Measurements from ENCODE around the gene SYNGR2. TPM values are rescaled to one million over a fixed set of nuclear protein-coding genes. Genes with fewer than 3 reads are reported as not detected.
"Not testable (repeated sequence)": the region's sequence is repeated elsewhere in the genome, so short reads cannot be mapped to it uniquely, and the experiment has no call there.

Gene SYNGR2
- polyA plus RNA-seq, 1 donor (not counting 4 experiments of a cell fraction or from before 2014, with no cell fraction given), result 103 TPM

DNA sequence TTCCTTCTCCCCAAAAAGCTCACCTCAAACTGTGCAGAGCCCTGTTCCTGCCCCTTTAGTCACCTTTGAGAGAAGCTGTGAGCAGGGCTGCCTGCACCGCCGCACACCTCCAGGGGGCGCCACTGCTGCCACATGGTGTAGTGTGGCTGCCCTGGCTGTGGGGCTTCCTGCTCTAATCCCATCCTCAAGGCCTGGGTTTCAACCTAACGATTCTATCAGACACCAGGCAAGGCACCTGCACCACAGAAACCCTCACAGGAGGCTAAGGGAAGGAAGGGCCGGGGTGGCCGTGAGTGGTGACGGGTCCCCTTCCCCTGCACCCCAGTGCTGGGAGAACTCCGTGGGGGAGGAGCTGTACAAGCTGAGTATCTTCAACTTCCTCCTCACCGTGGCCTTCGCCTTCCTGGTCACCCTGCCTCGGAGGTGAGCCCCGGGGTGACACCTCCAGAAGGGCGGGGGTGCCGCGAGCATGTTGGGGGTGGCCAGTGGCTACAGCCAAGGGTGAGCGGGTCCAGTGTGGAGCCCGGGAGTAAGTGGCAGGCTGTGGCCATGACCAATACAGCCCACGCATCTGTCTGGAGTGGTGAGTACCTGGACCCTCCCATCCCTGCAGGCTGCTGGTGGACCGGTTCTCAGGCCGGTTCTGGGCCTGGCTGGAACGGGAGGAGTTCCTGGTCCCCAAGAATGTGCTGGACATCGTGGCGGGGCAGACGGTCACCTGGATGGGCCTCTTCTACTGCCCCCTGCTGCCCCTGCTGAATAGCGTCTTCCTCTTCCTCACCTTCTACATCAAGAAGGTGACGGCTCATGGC is 30.8 kb upstream of the SYNGR2 start:
- Histone ChIP-seq H3K9ac (ENCODE audit: control insufficient read depth, extremely low read depth, insufficient read depth, low read length) (no peak overlapping the region), H3K4me1 (ENCODE audit: control insufficient read depth, extremely low read depth, insufficient read depth, low read length) (peaks cover 25% of the 10 kb centered on the region), H4K20me1 (ENCODE audit: control insufficient read depth, extremely low read depth, insufficient read depth, low read length) (no peaks in the 10 kb centered on the region), H2AFZ (ENCODE audit: control insufficient read depth, low read length) (no peak overlapping the region), H3K9me3 (ENCODE audit: control insufficient read depth, low read depth, low read length) (no peaks in the 10 kb centered on the region), H3K4me2 (ENCODE audit: control insufficient read depth, extremely low read depth, insufficient read depth, low read depth, low read length) (no peak overlapping the region), H3K9me1 (ENCODE audit: control insufficient read depth, extremely low read depth, insufficient read depth, low read length) (peaks cover 4% of the 10 kb centered on the region), H3K79me2 (ENCODE audit: control insufficient read depth, insufficient read depth, low read length) (no peaks in the 10 kb centered on the region), H3K36me3 (ENCODE audit: control insufficient read depth in 2 of 2, extremely low read depth in 1 of 2, insufficient read depth in 2 of 2, low read length in 2 of 2) (no peaks in the 10 kb centered on the region), H3K27me3 (ENCODE audit: control insufficient read depth, extremely low read depth, insufficient read depth, low read length) (peaks cover 14% of the 10 kb centered on the region), H3K4me3 (ENCODE audit: control insufficient read depth in 2 of 3, extremely low read depth in 1 of 3, insufficient read depth in 2 of 3, low read depth in 1 of 3, low read length in 3 of 3) (no peak overlapping the region), H3K27ac (ENCODE audit: control insufficient read depth, insufficient read depth, low read length) (no peak overlapping the region)
- dilution Hi-C loops (cut with MboI; ENCODE audit: extremely low pct_ligation_motif_present, low sequenced_read_pairs), result no loop called here
- FAIRE-seq, result no peak
- no peak for DNase-seq (ENCODE audit: low read depth, low spot score)
- no peak for TF ChIP-seq EZH2 (IDR thresholded peaks at IDR 0.05; ENCODE audit: low read length)
- TF ChIP-seq, protein P1, sequence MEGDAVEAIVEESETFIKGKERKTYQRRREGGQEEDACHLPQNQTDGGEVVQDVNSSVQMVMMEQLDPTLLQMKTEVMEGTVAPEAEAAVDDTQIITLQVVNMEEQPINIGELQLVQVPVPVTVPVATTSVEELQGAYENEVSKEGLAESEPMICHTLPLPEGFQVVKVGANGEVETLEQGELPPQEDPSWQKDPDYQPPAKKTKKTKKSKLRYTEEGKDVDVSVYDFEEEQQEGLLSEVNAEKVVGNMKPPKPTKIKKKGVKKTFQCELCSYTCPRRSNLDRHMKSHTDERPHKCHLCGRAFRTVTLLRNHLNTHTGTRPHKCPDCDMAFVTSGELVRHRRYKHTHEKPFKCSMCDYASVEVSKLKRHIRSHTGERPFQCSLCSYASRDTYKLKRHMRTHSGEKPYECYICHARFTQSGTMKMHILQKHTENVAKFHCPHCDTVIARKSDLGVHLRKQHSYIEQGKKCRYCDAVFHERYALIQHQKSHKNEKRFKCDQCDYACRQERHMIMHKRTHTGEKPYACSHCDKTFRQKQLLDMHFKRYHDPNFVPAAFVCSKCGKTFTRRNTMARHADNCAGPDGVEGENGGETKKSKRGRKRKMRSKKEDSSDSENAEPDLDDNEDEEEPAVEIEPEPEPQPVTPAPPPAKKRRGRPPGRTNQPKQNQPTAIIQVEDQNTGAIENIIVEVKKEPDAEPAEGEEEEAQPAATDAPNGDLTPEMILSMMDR (optimal IDR thresholded peaks at IDR 0.05 in 1 of 3, IDR thresholded peaks at IDR 0.05 in 1 of 3, conservative IDR thresholded peaks at IDR 0.05 in 1 of 3; ENCODE audit: extremely low read depth in 1 of 3, insufficient read depth in 2 of 3, low read length in 3 of 3), result peak; percentile 66 to 72 (median 71)

DNA sequence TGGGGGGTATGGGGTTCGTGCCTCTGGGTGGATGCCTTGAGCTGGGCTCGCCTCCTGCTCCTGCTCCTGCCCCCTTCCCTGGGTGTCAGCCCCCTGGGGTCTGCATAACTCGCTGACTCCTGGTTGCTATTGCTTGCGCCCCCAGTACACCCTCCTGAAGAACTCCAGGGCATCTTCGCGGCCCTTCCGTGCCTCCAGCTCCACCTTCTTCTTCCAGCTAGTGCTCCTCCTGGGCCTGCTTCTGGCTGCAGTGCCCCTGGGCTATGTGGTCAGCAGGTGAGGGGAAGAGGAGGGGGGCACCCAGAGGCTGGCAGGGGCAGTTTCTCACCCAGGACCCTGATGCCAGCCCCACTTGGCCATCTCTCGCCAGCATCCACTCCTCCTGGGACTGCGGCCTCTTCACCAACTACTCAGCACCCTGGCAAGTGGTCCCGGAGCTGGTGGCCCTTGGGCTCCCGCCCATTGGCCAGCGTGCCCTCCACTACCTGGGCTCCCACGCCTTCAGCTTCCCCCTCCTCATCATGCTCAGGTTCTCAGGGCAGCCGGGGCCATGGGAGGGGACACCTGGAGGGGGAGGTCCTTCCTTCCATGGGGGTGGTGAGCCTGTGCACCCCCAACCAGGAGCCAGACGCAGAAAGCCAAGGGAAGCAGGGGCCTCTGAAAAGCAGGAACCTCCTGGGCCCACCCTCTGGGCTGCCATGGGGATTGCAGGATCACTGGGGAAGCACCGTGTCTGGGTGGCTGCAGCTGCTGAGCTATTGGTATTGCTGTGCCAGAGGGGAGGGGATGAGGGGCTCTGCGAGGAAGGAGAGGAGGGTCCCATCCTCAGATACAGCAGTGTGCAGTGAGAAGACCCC is 29.9 kb upstream of the SYNGR2 start:
- Histone ChIP-seq H3K4me2 (ENCODE audit: control insufficient read depth, extremely low read depth, insufficient read depth, low read depth, low read length) (no peak overlapping the region), H3K79me2 (ENCODE audit: control insufficient read depth, insufficient read depth, low read length) (no peaks in the 10 kb centered on the region), H4K20me1 (ENCODE audit: control insufficient read depth, extremely low read depth, insufficient read depth, low read length) (no peaks in the 10 kb centered on the region), H3K9me3 (ENCODE audit: control insufficient read depth, low read depth, low read length) (no peaks in the 10 kb centered on the region), H3K4me1 (ENCODE audit: control insufficient read depth, extremely low read depth, insufficient read depth, low read length) (peaks cover 25% of the 10 kb centered on the region), H3K36me3 (ENCODE audit: control insufficient read depth in 2 of 2, extremely low read depth in 1 of 2, insufficient read depth in 2 of 2, low read length in 2 of 2) (no peaks in the 10 kb centered on the region), H3K27me3 (ENCODE audit: control insufficient read depth, extremely low read depth, insufficient read depth, low read length) (peaks cover 13% of the 10 kb centered on the region), H3K27ac (ENCODE audit: control insufficient read depth, insufficient read depth, low read length) (no peak overlapping the region), H3K9ac (ENCODE audit: control insufficient read depth, extremely low read depth, insufficient read depth, low read length) (no peak overlapping the region), H3K4me3 (ENCODE audit: control insufficient read depth in 2 of 3, extremely low read depth in 1 of 3, insufficient read depth in 2 of 3, low read depth in 1 of 3, low read length in 3 of 3) (no peak overlapping the region), H3K9me1 (ENCODE audit: control insufficient read depth, extremely low read depth, insufficient read depth, low read length) (peaks cover 4% of the 10 kb centered on the region), H2AFZ (ENCODE audit: control insufficient read depth, low read length) (no peak overlapping the region)
- no peak for TF ChIP-seq EZH2 (IDR thresholded peaks at IDR 0.05; ENCODE audit: low read length)
- TF ChIP-seq, protein P1 (optimal IDR thresholded peaks at IDR 0.05 in 1 of 3, IDR thresholded peaks at IDR 0.05 in 1 of 3, conservative IDR thresholded peaks at IDR 0.05 in 1 of 3; ENCODE audit: extremely low read depth in 1 of 3, insufficient read depth in 2 of 3, low read length in 3 of 3), result no peak
- DNase-seq (ENCODE audit: low read depth, low spot score) (no peak), FAIRE-seq (no peak)
- dilution Hi-C loops (cut with MboI; ENCODE audit: extremely low pct_ligation_motif_present, low sequenced_read_pairs), result no loop called here

DNA sequence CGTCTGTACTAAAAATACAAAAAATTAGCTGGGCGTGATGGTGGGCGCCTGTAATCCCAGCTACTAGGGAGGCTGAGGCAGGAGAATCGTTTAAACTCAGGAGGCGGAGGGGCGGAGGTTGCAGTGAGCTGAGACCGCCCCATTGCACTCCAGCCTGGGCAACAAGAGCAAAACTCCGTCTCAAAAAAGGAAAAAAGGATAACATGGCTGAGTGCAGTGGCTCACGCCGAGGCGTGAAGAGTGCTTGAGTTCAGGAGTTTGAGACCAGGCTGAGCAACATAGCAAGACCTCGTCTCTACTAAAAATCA is 28.6 kb upstream of the SYNGR2 start:
- H3K79me2 ChIP-seq (ENCODE audit: control insufficient read depth, insufficient read depth, low read length); H3K27me3 ChIP-seq (ENCODE audit: control insufficient read depth, extremely low read depth, insufficient read depth, low read length); H4K20me1 ChIP-seq (ENCODE audit: control insufficient read depth, extremely low read depth, insufficient read depth, low read length); H3K9me3 ChIP-seq (ENCODE audit: control insufficient read depth, low read depth, low read length); FAIRE-seq; H3K27ac ChIP-seq (ENCODE audit: control insufficient read depth, insufficient read depth, low read length); H2AFZ ChIP-seq (ENCODE audit: control insufficient read depth, low read length); dilution Hi-C loops (cut with MboI; ENCODE audit: extremely low pct_ligation_motif_present, low sequenced_read_pairs); H3K36me3 ChIP-seq (ENCODE audit: control insufficient read depth in 2 of 2, extremely low read depth in 1 of 2, insufficient read depth in 2 of 2, low read length in 2 of 2); H3K4me2 ChIP-seq (ENCODE audit: control insufficient read depth, extremely low read depth, insufficient read depth, low read depth, low read length); H3K4me3 ChIP-seq (ENCODE audit: control insufficient read depth in 2 of 3, extremely low read depth in 1 of 3, insufficient read depth in 2 of 3, low read depth in 1 of 3, low read length in 3 of 3); DNase-seq (ENCODE audit: low read depth, low spot score); H3K9me1 ChIP-seq (ENCODE audit: control insufficient read depth, extremely low read depth, insufficient read depth, low read length): not testable (repeated sequence)
- H3K9ac ChIP-seq (ENCODE audit: control insufficient read depth, extremely low read depth, insufficient read depth, low read length), result peak overlapping the region; percentile 23
- peaks cover 35% of the 10 kb centered on the region for H3K4me1 ChIP-seq (ENCODE audit: control insufficient read depth, extremely low read depth, insufficient read depth, low read length)
